Hepatocyte (in vitro differentiated cells): ENCODE measurements around the gene PDS5A. TPM values are rescaled to one million over a fixed set of nuclear protein-coding genes. Genes with fewer than 3 reads are reported as not detected.

Experiments used
- DNase-seq: peaks from one replicate; pipeline ENCODE4 v3.0.0-alpha.2; 2016; ENCODE audit warnings: low spot score
- H2AFZ ChIP-seq: fragments of 200-600 bp; sonication (generic); 2 replicates; pipeline ENCODE4 v1.6.0; 2016; ENCODE audit warnings: antibody characterized with exemption, mild to moderate bottlenecking
- H3K27ac ChIP-seq: fragments of 200-600 bp; sonication (generic); 2 replicates; pipeline ENCODE4 v1.5.1; 2016; ENCODE audit warnings: mild to moderate bottlenecking
- H3K27me3 ChIP-seq: fragments of 200-600 bp; sonication (generic); 2 replicates; pipeline ENCODE4 v1.6.1; 2016
- H3K36me3 ChIP-seq: fragments of 200-600 bp; sonication (generic); replicated peaks from 2 replicates; pipeline ENCODE4 v1.5.1; 2016; ENCODE audit warnings: low read depth; ENCODE audit not compliant: insufficient read depth
- H3K4me1 ChIP-seq: fragments of 200-600 bp; sonication (generic); 2 replicates; pipeline ENCODE4 v1.5.1; 2016; ENCODE audit warnings: mild to moderate bottlenecking, moderate library complexity; ENCODE audit not compliant: insufficient read depth
- H3K4me2 ChIP-seq: fragments of 200-600 bp; sonication (generic); 2 replicates; pipeline ENCODE4 v1.6.0; 2016
- H3K4me3 ChIP-seq: fragments of 200-600 bp; sonication (generic); 2 replicates; pipeline ENCODE4 v1.5.1; 2016; ENCODE audit warnings: mild to moderate bottlenecking
- H3K79me2 ChIP-seq: fragments of 200-600 bp; sonication (generic); 2 replicates; pipeline ENCODE4 v1.6.0; 2017; ENCODE audit warnings: mild to moderate bottlenecking
- H3K9me2 ChIP-seq: fragments of 200-600 bp; sonication (generic); replicated peaks from 2 replicates; pipeline ENCODE4 v1.6.0; 2017; ENCODE audit warnings: mild to moderate bottlenecking; ENCODE audit not compliant: insufficient read depth
- H3K9me3 ChIP-seq: fragments of 200-600 bp; sonication (generic); 2 replicates; pipeline ENCODE4 v1.5.1; 2016; ENCODE audit warnings: low read depth, mild to moderate bottlenecking
- H4K20me1 ChIP-seq: fragments of 200-600 bp; sonication (generic); 2 replicates; pipeline ENCODE4 v1.6.0; 2016; ENCODE audit warnings: mild to moderate bottlenecking; ENCODE audit not compliant: insufficient read depth, poor library complexity, severe bottlenecking
- EZH2 ChIP-seq: fragments of 200-600 bp; sonication (generic); IDR thresholded peaks from 2 replicates; pipeline ENCODE4 v1.6.1; 2016; ENCODE audit warnings: antibody characterized with exemption, mild to moderate bottlenecking, borderline replicate concordance
- EZH2phosphoT487 ChIP-seq: fragments of 200-600 bp; sonication (generic); IDR thresholded peaks from one replicate; pipeline ENCODE4 v1.6.1; 2018; ENCODE audit warnings: antibody characterized with exemption, mild to moderate bottlenecking, low read depth, moderate library complexity; ENCODE audit not compliant: unreplicated experiment, severe bottlenecking
- WGBS: methylation state at CpG from one replicate; pipeline ENCODE4 v1.1.6; 2016; ENCODE audit warnings: low lambda C conversion rate; ENCODE audit errors: missing lambda C conversion rate; 5-methylcytosine and 5-hydroxymethylcytosine counted together
- polyA plus RNA-seq: library from polyadenylated mRNA; unstranded; fragments of >200 nt; fragmentation: Nextera tagmentation; extraction: Ambion mirVana; gene quantifications from 2 replicates; pipeline ENCODE4 v1.2.1, GENCODE V29; 2016
- total RNA-seq: library from RNA; depleted of rRNA; stranded (reverse); fragments of >200 nt; gene quantifications from 2 replicates; pipeline ENCODE4 v1.2.3, GENCODE V29; 2014
- TF ChIP-seq, protein P1 (sequence below): fragments of 200-600 bp; sonication (generic); IDR thresholded peaks from 2 replicates; pipeline ENCODE4 v1.5.1; 2016; ENCODE audit warnings: antibody characterized with exemption, mild to moderate bottlenecking; ENCODE audit not compliant: poor library complexity

PDS5A gene
- total and polyA plus RNA-seq, 2 experiments from 2014 or later: 24.6 to 69.2 TPM

GRCh38 chr4:39937683-39938268, 39.9 kb downstream of the PDS5A start:
- H2AFZ ChIP-seq: no peak overlapping the region
- 91% methylated on average over 2 of the region's 2 CpGs for WGBS
- peaks cover 65% of the 10 kb centered on the region for H4K20me1 ChIP-seq
- no peak for DNase-seq
- TF ChIP-seq EZH2: no peak
- TF ChIP-seq EZH2phosphoT487: no peak
- TF ChIP-seq, protein P1, sequence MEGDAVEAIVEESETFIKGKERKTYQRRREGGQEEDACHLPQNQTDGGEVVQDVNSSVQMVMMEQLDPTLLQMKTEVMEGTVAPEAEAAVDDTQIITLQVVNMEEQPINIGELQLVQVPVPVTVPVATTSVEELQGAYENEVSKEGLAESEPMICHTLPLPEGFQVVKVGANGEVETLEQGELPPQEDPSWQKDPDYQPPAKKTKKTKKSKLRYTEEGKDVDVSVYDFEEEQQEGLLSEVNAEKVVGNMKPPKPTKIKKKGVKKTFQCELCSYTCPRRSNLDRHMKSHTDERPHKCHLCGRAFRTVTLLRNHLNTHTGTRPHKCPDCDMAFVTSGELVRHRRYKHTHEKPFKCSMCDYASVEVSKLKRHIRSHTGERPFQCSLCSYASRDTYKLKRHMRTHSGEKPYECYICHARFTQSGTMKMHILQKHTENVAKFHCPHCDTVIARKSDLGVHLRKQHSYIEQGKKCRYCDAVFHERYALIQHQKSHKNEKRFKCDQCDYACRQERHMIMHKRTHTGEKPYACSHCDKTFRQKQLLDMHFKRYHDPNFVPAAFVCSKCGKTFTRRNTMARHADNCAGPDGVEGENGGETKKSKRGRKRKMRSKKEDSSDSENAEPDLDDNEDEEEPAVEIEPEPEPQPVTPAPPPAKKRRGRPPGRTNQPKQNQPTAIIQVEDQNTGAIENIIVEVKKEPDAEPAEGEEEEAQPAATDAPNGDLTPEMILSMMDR: no peak
- no peak overlapping the region for H3K4me3 ChIP-seq
- no peaks in the 10 kb centered on the region for H3K9me3 ChIP-seq
- peaks cover 12% of the 10 kb centered on the region for H3K4me1 ChIP-seq
- no peak overlapping the region for H3K4me2 ChIP-seq
- no peaks in the 10 kb centered on the region for H3K36me3 ChIP-seq
- H3K27ac ChIP-seq: no peak overlapping the region
- H3K79me2 ChIP-seq: peaks cover 100% of the 10 kb centered on the region
- H3K9me2 ChIP-seq: no peaks in the 10 kb centered on the region
- H3K27me3 ChIP-seq: no peaks in the 10 kb centered on the region

- TF ChIP-seq, protein P1: no peak
- TF ChIP-seq EZH2phosphoT487: no peak
- Histone ChIP-seq H2AFZ (no peak overlapping the region), H3K4me2 (no peak overlapping the region), H3K36me3 (no peaks in the 10 kb centered on the region), H3K9me2 (no peaks in the 10 kb centered on the region), H3K9me3 (no peaks in the 10 kb centered on the region), H3K27ac (no peak overlapping the region), H3K79me2 (peaks cover 100% of the 10 kb centered on the region), H3K4me3 (no peak overlapping the region), H4K20me1 (peaks cover 61% of the 10 kb centered on the region), H3K27me3 (no peaks in the 10 kb centered on the region), H3K4me1 (peaks cover 12% of the 10 kb centered on the region)
- DNase-seq: no peak
- 93% methylated on average over 6 of the region's 6 CpGs for WGBS
Measured at GRCh38 chr4:39936565-39937418, 40.9 kb downstream of the PDS5A start.

GRCh38 chr4:39933671-39934590, 43.8 kb downstream of the PDS5A start:
- no peak for DNase-seq
- Histone ChIP-seq H3K27ac (peak overlapping the region; percentile 40), H4K20me1 (peaks cover 52% of the 10 kb centered on the region), H3K79me2 (peaks cover 99% of the 10 kb centered on the region), H2AFZ (no peak overlapping the region), H3K9me2 (no peaks in the 10 kb centered on the region), H3K27me3 (no peaks in the 10 kb centered on the region), H3K4me1 (peaks cover 14% of the 10 kb centered on the region), H3K9me3 (no peaks in the 10 kb centered on the region), H3K4me2 (peak overlapping the region; percentile 45), H3K4me3 (no peak overlapping the region), H3K36me3 (no peaks in the 10 kb centered on the region)
- 53% methylated on average over 7 of the region's 7 CpGs for WGBS
- no peak for TF ChIP-seq EZH2
- TF ChIP-seq, protein P1: no peak
- no peak for TF ChIP-seq EZH2phosphoT487
